SK-N-MC (cell line): ENCODE data around the gene MRPL24.

Source experiments
- EZH2 ChIP-seq: fragments of 200-600 bp; sonication (generic); IDR thresholded peaks from one replicate; pipeline ENCODE4 v1.6.1; 2017; ENCODE audit warnings: antibody characterized with exemption
- FOXP2 ChIP-seq: optimal IDR thresholded peaks from 2 replicates; pipeline ENCODE3; 2011; ENCODE audit warnings: mild to moderate bottlenecking, moderate library complexity; ENCODE audit not compliant: insufficient read depth; ENCODE audit errors: extremely low read length, control extremely low read depth
- POLR2AphosphoS5 ChIP-seq: IDR thresholded peaks from 2 replicates; pipeline ENCODE4 v1.6.1; 2012; ENCODE audit warnings: mild to moderate bottlenecking, low read depth, low read length, borderline replicate concordance

DNA sequence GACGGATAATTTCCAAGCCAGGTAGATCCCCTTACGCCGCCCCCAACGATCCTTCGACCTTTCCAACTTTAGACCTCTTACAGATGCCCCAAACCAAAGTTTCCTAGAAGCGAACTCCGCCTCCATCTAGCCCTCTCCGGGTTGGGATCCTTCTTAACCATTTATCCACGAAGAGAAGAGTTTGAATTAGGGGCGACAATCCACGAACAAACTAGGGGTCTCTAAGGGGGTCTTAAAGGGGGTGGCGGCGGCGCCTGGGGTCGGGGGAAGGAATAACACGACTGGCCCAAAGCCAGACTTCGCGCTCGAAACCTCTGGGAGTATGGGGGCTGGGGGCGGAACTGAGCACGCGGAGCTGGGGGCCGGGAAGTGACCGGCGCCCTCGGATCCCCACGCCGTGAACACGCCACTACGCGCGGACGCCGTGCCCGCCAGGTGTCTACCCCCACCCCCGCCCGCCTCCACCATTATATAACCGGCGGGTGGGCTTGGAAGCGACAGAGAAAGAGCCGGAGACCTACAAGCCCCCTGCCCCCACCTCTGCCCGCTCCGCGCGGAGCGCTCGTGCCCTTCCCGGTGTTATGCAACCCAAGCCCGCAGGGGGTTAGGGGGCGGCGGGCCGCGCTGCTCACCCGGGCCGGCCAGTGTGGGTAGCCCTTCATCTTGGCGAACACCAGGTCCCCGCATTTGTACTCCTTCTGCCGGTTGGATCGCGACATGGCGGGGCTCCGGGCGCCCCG lies 10.0 kb upstream of the MRPL24 start:
- no peak for TF ChIP-seq EZH2
- TF ChIP-seq POLR2AphosphoS5, result no peak
- TF ChIP-seq FOXP2, result no peak
